Frontal cortex (tissue), 4 donors: Measurements from ENCODE around the gene PRMT3. TPM values are rescaled to one million over a fixed set of nuclear protein-coding genes. Genes with fewer than 3 reads are reported as not detected.
"Not testable (repeated sequence)": the region's sequence is repeated elsewhere in the genome, so short reads cannot be mapped to it uniquely, and the experiment has no call there.

Experiments
- DNase-seq, 2 donors: peaks; one replicate each; pipeline ENCODE4 v3.0.0; 2012; ENCODE audit warnings: low spot score in 2 of 2
- FAIRE-seq: peaks from 2 replicates; lab custom pipeline; 2012; peaks lifted over from hg19 to GRCh38; lab: Jason Lieb, UNC
- total RNA-seq: library from RNA; depleted of rRNA; stranded (reverse); fragments of >200 nt; gene quantifications from one replicate; pipeline ENCODE4 v1.2.3, GENCODE V29; 2014
- donor health status: control.
- donor health status: control.
- donor health status: control.

The PRMT3 gene
- total RNA-seq: 23.6 TPM

GRCh38 chr11:20387261-20388095, at the start of gene PRMT3:
PRMT3 (plus strand) TSS chr11:20387716; CDS start chr11:20387747, 31 bp downstream.
- DNase-seq (peak; percentile 95), FAIRE-seq (no peak)

DNA sequence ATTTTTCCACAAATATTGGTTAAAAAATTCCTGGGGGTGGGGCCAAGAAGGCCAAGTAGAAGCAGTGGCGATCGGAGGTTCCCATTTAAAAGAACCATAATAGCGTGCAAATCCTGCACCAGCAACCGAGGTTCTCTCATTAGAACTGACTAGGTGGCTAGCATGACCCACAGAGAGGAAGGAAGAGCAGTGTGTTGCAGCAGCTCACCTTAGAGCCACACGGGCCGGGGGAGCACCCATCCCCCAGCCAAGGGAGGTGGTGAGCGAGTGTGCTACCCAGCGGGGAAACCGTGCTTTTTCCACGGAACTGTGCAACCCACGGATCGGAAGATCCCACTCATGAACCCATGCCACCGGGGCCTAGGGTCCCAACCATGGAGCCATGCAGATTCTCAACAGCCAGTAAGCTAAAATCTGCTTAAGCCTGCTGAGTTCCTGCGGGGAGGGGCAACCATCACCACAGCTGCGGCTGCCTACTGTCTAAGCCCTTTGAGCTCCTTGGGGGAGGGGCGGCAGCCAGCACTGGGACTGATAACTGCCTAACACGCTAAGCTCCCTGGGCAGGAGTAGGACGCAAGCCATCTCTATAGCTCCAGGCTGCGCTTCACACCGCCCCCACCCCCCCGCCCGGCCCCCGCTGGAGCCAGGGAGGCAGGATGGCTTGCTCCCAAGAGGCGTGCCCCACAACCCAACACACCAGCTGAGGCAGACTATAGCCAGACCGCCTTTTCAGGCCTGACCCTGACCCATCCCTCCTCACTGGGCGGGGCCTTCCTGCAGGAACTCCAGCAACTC, 45.0 kb upstream of the PRMT3 start:
- FAIRE-seq: no peak
- DNase-seq: no peak

DNA sequence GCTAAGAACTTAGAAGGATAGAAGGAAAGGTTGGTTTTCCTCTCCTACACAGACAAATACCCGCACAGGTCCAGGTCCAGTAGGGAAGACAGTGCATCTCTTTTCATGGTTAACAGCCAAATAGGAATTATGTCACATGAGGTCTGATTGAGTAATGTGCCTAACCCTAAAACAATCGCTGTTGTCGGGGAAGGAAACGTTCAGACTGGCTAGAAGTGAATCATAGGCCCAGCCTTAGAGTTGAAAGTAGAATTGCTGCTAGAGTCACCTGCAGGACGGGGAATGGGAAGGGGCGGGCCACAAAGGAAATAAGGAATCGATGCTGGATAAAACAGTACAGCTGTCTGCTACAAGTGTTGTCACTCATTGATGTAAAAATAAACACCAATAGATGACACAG, 36.4 kb upstream of the PRMT3 start:
- DNase-seq: no peak
- no peak for FAIRE-seq

- FAIRE-seq: no peak
- DNase-seq: no peak
Measured at GRCh38 chr11:20351751-20352262, 35.7 kb upstream of the PRMT3 start.

DNA sequence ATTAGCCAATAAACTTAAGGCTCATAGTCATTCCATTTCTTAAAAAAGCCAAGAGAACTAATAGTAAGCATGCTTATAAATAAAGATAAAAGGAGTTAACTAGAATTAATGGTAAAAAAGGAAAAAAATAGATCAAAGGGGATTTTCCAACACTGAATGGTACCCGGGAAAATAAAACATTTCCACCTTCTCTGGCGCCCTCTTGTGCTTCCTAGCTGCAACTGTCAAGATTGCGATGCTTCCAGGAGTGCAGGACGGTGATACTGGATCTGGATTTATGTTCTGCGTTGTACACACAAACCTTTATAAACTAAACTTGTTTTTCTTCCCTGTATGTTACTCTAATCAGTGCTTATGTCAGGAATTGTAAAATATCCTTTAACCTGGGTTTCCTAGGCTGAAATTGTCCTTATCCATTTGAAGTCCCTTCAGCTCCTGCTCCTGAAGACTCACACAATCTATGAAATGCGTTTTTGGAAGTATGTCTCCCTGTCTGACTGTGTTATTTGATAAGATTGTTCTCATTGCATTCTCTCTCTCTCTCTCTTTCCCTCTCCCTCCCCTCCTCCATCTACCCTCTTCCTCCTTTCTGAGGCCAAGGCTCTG, 33.6 kb upstream of the PRMT3 start:
- DNase-seq: peak in 1 of 2 donors; percentile 37
- FAIRE-seq: peak; percentile 55

DNA sequence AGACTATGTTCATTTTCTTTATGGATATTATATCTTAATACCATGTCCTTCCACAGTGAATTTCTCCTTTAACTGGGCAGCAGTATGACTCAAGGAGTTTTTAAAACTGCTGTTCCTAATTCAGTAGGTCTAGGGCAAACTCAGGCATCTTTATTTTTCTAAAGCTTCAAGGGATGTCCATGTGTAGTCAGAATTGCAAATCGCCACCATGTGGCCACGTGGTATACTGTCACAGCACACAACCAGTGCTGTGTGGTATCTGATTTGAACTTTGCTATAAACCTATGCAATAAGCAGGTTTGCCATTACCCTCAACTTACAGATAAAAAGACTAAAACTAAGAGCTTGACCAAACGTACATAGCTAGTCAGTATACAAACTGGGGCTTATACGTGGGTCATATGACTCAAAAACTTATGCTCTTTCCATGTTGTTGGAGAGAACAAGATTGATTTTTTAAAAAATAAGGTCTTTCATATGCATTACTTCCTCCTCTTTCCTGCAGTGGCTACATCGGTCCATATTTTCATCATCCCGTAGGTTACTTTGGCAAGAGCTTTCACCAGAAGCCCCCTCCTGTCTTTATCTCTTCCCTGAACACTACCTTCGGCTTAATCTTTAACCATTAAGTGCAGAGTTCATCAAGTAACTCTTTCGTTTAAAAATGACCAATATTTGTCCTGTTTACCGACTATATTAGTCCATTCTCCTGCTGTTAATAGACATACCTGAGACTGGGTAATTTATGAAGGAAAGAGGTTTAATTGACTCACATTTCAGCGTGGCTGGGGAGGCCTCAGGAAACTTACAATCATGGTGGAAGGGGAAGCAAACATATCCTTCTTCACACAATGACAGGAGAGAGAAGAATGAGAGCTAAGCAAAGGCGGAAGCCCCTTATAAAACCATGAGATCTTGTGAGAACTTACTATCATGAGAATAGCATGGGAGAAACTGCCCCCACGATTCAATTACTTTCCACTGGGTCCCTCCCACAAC, 32.0 kb upstream of the PRMT3 start:
- FAIRE-seq (no peak), DNase-seq (no peak)

DNA sequence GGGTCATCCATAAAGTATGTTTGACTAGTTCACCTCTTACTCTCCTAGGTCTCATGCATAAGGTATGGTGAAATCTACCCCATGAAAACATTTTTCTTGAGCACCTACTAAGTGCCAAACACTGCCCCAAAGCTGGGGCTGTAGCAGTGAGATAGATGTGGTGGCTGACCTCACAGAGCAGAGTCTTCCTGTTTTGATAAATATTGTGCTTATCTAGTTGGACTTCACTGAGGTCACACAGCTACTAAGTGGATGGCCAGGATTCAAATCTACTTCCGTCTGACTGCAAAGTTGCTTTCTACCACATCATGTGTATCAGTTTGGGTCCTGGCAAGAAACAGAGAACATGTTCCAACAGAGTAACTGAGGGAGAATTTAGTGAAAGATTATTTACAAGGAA, 30.4 kb upstream of the PRMT3 start:
- no peak for FAIRE-seq
- DNase-seq: no peak

- DNase-seq (no peak), FAIRE-seq (no peak)
Measured at GRCh38 chr11:20360650-20361049, 26.9 kb upstream of the PRMT3 start.

DNA sequence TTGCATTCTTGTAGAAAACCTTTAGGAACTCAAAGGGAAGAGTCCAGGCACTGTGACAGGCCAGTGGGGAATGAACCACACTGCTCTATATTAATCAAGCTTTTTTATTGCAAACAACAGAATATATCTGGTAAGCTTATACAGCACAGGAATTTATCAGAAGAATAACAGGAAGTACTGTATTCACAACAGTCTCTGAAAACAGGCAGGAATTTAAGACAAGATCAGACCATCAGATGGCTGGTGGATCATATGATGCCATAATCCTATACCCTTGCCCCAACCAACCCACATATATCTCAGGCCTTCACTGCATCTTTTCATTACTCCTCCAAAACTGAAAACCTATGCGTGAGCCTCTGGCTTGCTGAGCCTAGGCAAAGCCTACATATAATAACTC, 25.0 kb upstream of the PRMT3 start:
- FAIRE-seq (no peak), DNase-seq (no peak)

DNA sequence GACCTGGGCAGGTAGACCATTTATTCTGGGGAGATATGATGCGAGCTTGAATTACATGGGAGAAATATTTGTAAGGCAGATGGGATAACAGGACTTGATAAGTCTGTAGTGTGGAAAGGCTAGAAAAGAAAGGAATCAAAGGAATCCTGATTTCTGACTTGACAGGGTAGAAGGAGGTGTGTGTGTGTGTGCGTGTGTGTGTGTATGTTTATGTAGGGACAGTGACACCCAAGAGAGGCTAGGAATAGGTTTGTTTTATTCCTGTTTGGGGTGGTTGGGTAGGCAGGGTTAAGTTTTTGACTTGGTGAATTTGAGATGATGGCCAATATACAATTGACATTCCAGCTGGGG, 24.4 kb upstream of the PRMT3 start:
- no peak for FAIRE-seq
- DNase-seq: no peak

GRCh38 chr11:20363500-20364340, 23.8 kb upstream of the PRMT3 start, which contains the start of gene HTATIP2:
HTATIP2 (plus strand) TSS chr11:20363714; CDS start chr11:20364238, 524 bp downstream.
- DNase-seq: peak; percentile 76 to 78
- no peak for FAIRE-seq

- FAIRE-seq (no peak), DNase-seq (no peak)
Measured at GRCh38 chr11:20364341-20364792, 23.1 kb upstream of the PRMT3 start.

DNA sequence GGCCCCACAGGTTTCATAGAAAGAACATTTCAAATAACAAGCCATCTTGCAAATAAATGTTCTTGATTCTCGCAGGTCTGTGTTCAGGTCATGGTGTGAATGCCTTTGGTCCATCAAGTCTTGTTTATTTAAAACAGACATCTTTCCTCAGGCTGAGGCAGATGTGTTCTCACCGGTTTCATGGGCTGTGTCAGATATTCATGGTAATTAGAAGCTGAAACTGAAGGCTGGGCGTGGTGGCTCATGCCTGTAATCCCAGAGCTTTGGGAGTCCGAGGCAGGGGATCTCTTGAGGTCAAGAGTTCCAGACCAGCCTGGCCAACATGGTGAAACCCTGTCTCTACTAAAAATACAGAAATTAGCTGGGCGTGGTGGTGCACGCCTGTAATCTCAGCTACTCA, 22.1 kb upstream of the PRMT3 start:
- DNase-seq, FAIRE-seq: not testable (repeated sequence)

GRCh38 chr11:20367313-20367948, 20.1 kb upstream of the PRMT3 start:
- FAIRE-seq: peak; percentile 76
- peak in 1 of 2 donors; percentile 61 for DNase-seq

DNA sequence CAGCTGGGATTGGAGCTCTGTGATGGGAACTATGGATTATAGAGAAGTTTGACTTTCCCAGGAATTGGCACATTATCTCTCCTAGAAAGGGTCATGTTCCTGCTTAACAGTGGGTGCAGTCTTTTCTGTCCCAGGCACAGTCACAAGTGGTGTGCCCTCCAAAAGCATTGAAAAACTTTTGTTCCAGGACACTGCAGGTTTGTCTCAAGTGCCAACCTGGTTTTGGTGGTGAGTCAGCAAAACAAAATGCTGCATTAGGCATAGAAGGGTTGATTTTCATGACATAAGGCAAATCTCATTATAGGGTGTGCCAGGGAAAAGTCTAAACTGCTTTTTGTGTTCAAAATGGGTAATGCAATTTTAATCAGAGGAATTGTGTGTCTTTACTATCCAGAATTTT, 19.1 kb upstream of the PRMT3 start:
- FAIRE-seq (no peak), DNase-seq (no peak)

- FAIRE-seq: no peak
- no peak for DNase-seq
Measured at GRCh38 chr11:20369826-20370225, 17.7 kb upstream of the PRMT3 start.

- DNase-seq: no peak
Measured at GRCh38 chr11:20372081-20372626, 15.4 kb upstream of the PRMT3 start.

GRCh38 chr11:20373147-20373546, 14.4 kb upstream of the PRMT3 start:
- no peak for DNase-seq
- FAIRE-seq: no peak

More at GRCh38 chr11:20372081-20372626, 15.4 kb upstream of the PRMT3 start:
- no peak for FAIRE-seq
